ENCODE results near the gene AMPH. TPM values are rescaled to one million over a fixed set of nuclear protein-coding genes. Genes with fewer than 3 reads are reported as not detected.

AMPH gene
- total RNA-seq, 4 donors from 2014 or later = 0.18 to 12.4 (median 2.5) TPM

DNA sequence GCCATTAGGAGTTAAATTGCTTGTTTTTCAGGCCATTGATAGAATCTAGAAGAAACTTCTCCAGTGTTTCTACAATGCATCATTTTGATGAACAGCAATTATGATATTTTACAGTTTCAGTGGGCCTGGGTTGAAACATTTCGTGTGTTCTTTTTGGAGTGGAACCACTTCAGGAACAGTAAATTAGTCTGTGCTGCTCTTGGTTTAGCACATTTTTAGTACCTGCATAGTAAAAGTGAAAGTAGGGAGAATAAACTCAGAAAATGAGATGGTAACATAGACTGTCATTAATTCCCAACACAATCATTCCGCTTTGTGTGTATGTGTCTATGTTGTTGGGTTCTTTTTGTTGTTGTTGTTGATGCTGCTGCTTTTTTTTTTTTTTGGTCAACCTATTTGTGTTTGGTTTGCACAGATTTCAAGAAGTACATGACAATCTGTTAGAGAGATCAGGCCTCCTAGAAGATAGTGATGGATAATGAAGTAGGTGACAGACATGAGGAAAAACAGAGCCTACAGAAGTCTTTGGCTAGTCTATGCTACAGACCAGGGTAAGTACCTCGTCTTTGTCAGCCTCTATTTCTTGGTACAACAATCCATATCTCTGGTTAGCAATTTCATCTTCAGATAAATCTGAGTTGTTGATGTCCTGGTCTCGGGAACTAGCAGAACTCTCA lies 203.8 kb downstream of the AMPH start:
- H3K27ac ChIP-seq = no peak overlapping the region
- no peaks in the 10 kb centered on the region for H3K4me1 ChIP-seq
- no peak overlapping the region for H3K4me3 ChIP-seq
- H3K9me3 ChIP-seq = no peaks in the 10 kb centered on the region
- DNase-seq = no peak
- no peak for TF ChIP-seq POLR2A (IDR thresholded peaks at IDR 0.05)
- TF ChIP-seq, protein P1, sequence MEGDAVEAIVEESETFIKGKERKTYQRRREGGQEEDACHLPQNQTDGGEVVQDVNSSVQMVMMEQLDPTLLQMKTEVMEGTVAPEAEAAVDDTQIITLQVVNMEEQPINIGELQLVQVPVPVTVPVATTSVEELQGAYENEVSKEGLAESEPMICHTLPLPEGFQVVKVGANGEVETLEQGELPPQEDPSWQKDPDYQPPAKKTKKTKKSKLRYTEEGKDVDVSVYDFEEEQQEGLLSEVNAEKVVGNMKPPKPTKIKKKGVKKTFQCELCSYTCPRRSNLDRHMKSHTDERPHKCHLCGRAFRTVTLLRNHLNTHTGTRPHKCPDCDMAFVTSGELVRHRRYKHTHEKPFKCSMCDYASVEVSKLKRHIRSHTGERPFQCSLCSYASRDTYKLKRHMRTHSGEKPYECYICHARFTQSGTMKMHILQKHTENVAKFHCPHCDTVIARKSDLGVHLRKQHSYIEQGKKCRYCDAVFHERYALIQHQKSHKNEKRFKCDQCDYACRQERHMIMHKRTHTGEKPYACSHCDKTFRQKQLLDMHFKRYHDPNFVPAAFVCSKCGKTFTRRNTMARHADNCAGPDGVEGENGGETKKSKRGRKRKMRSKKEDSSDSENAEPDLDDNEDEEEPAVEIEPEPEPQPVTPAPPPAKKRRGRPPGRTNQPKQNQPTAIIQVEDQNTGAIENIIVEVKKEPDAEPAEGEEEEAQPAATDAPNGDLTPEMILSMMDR (IDR thresholded peaks at IDR 0.05) = no peak
- no peaks in the 10 kb centered on the region for H3K27me3 ChIP-seq
- H3K36me3 ChIP-seq = no peaks in the 10 kb centered on the region

GRCh38 chr7:38425509-38425908 lies 205.7 kb downstream of the AMPH start:
- Histone ChIP-seq H3K27ac (no peak overlapping the region), H3K4me1 (no peaks in the 10 kb centered on the region), H3K27me3 (no peaks in the 10 kb centered on the region), H3K9me3 (no peaks in the 10 kb centered on the region), H3K4me3 (no peak overlapping the region), H3K36me3 (no peaks in the 10 kb centered on the region)
- no peak for DNase-seq
- TF ChIP-seq, protein P1 (IDR thresholded peaks at IDR 0.05) = no peak
- no peak for TF ChIP-seq POLR2A (IDR thresholded peaks at IDR 0.05)

- Histone ChIP-seq H3K4me3 (no peak overlapping the region), H3K27me3 (no peaks in the 10 kb centered on the region), H3K9me3 (no peaks in the 10 kb centered on the region), H3K27ac (no peak overlapping the region), H3K4me1 (no peaks in the 10 kb centered on the region), H3K36me3 (no peaks in the 10 kb centered on the region)
- TF ChIP-seq, protein P1 (IDR thresholded peaks at IDR 0.05) = no peak
- no peak for TF ChIP-seq POLR2A (IDR thresholded peaks at IDR 0.05)
- DNase-seq = no peak
Measured at GRCh38 chr7:38424750-38425463, 206.3 kb downstream of the AMPH start.

DNA sequence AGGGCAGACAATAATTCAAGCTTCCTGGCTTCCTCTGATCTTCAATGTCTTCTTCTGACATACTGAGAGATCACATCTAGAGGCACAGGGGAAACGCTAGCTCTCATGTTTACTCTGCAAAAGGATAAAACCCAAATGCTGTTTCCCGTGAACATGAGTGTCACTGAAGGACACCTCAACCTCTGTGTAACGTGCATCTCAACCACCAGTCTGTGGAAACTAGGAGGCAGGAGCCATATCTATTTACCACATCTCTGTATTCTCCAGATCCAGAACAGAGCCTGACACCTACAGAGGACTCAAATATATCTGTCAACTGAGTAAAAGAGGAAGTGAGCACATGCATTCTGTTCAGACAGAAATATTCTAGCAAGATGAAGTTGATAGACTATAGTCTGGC lies 217.4 kb downstream of the AMPH start:
- DNase-seq = no peak
- no peak overlapping the region for H3K27ac ChIP-seq

DNA sequence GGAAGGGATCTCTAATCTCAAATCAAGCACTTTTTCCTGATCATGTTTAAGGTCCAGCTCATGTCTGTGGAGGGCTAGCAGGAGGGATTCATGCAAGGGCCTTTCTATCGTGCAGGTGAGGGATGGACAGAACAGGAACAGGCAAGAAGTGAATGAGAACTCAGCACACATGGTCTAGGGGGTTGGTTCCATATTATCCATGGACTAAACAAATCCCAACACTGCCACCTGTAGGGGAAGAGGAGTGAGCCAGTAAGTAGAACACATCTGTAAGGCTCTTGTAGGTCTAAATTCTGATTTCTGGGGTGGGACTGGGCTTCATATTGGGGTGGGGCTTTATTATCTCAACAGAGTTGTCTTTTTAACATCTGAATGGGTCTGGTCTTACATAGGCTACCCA lies 219.8 kb downstream of the AMPH start:
- no peak for DNase-seq
- no peak overlapping the region for H3K4me3 ChIP-seq
- H3K4me1 ChIP-seq = no peaks in the 10 kb centered on the region
- no peaks in the 10 kb centered on the region for H3K27me3 ChIP-seq
- H3K9me3 ChIP-seq = no peaks in the 10 kb centered on the region
- TF ChIP-seq, protein P1 (IDR thresholded peaks at IDR 0.05) = no peak
- TF ChIP-seq POLR2A (IDR thresholded peaks at IDR 0.05) = no peak
- H3K27ac ChIP-seq = no peak overlapping the region
- H3K36me3 ChIP-seq = no peaks in the 10 kb centered on the region

More for the DNA sequence above, 217.4 kb downstream of the AMPH start:
- Histone ChIP-seq H3K36me3 (no peaks in the 10 kb centered on the region), H3K4me1 (no peaks in the 10 kb centered on the region), H3K9me3 (no peaks in the 10 kb centered on the region), H3K27me3 (no peaks in the 10 kb centered on the region), H3K4me3 (no peak overlapping the region)
- TF ChIP-seq, protein P1 (IDR thresholded peaks at IDR 0.05) = no peak
- no peak for TF ChIP-seq POLR2A (IDR thresholded peaks at IDR 0.05)
